GM12878 (cell line): Measurements from ENCODE around the gene MACROD2. TPM values are rescaled to one million over a fixed set of nuclear protein-coding genes. Genes with fewer than 3 reads are reported as not detected.
"Not testable (repeated sequence)": the region's sequence is repeated elsewhere in the genome, so short reads cannot be mapped to it uniquely, and the experiment has no call there.

Experiments used
- ATAC-seq: fragments of 200-7000 bp; cut with Tn5 transposase; 3 replicates; pipeline ENCODE4 v1.9.1; 2020; ENCODE audit warnings: mild to moderate bottlenecking, moderate library complexity
- BruUV-seq: library from RNA; stranded (reverse); fragments of 400-500 nt; replicated peaks from 2 replicates; lab custom pipeline; 2021; lab: Mats Ljungman, UMichigan
- CTCF ChIA-PET: fragments of 300-600 bp; sonication (Branson Sonifier 250); formaldehyde crosslinking; extraction: SDS; loops from one replicate; lab custom pipeline; 2021; ENCODE audit warnings: inconsistent platforms; lab: Yijun Ruan, JAX
- POLR2A ChIA-PET: fragments of 350-600 bp; formaldehyde crosslinking; extraction: SDS; loops from one replicate; lab custom pipeline; 2021; ENCODE audit warnings: inconsistent platforms; lab: Charles Lee
- RAD21 ChIA-PET: fragments of 300-600 bp; sonication (Branson Sonifier 250); formaldehyde crosslinking; loops from one replicate; lab custom pipeline; 2023; ENCODE audit warnings: antibody characterized with exemption; ENCODE audit not compliant: unreplicated experiment; lab: Charles Lee
- SMC1A ChIA-PET: fragments of 300-600 bp; sonication (Branson Sonifier 250); formaldehyde crosslinking; loops from one replicate; lab custom pipeline; 2023; ENCODE audit not compliant: unreplicated experiment, uncharacterized antibody; lab: Charles Lee
- DNase-seq: peaks from one replicate; pipeline ENCODE4 v3.0.0-alpha.2; 2011; ENCODE audit warnings: low read depth, low spot score
- FAIRE-seq: peaks from 3 replicates; lab custom pipeline; 2011; peaks lifted over from hg19 to GRCh38; lab: Jason Lieb, UNC
- H2AFZ ChIP-seq: 2 replicates; pipeline ENCODE4 v1.6.0; 2011; ENCODE audit warnings: low read depth, low read length, control low read depth; ENCODE audit not compliant: control insufficient read depth
- H3K27ac ChIP-seq: 2 replicates; pipeline ENCODE4 v1.5.1; 2011; ENCODE audit warnings: control low read depth; ENCODE audit not compliant: control insufficient read depth, insufficient read depth
- H3K27me3 ChIP-seq, 2 experiments: replicated peaks in 1 of 2; 2 replicates each; pipeline versions ENCODE4 v1.6.0 to v1.6.1; 2011; ENCODE audit warnings: low read length in 1 of 2; ENCODE audit not compliant: control insufficient read depth in 2 of 2, insufficient read depth in 2 of 2
- H3K36me3 ChIP-seq, 2 experiments: 2 replicates each; pipeline ENCODE4 v1.5.1; 2011; ENCODE audit warnings: low read length in 1 of 2; ENCODE audit not compliant: control insufficient read depth in 2 of 2, insufficient read depth in 2 of 2
- H3K4me1 ChIP-seq: 2 replicates; pipeline ENCODE4 v1.6.1; 2011; ENCODE audit warnings: mild to moderate bottlenecking, low read length, moderate library complexity, mixed read lengths; ENCODE audit not compliant: control insufficient read depth, insufficient read depth
- H3K4me2 ChIP-seq: 2 replicates; pipeline ENCODE4 v1.6.0; 2011; ENCODE audit warnings: control low read depth; ENCODE audit not compliant: control insufficient read depth, insufficient read depth
- H3K4me3 ChIP-seq: fragments of 200-600 bp; sonication (generic); 2 replicates; pipeline ENCODE4 v1.5.1; 2016
- H3K79me2 ChIP-seq: 2 replicates; pipeline ENCODE4 v1.6.0; 2011; ENCODE audit warnings: low read length; ENCODE audit not compliant: control insufficient read depth, insufficient read depth
- H3K9ac ChIP-seq: 2 replicates; pipeline ENCODE4 v1.8.0; 2011; ENCODE audit warnings: low read length, control low read depth, mixed read lengths; ENCODE audit not compliant: control insufficient read depth, insufficient read depth
- H3K9me3 ChIP-seq: replicated peaks from 3 replicates; pipeline ENCODE4 v1.5.1; 2011; ENCODE audit warnings: mild to moderate bottlenecking, low read length; ENCODE audit not compliant: control insufficient read depth, insufficient read depth
- H4K20me1 ChIP-seq: 2 replicates; pipeline ENCODE4 v1.6.0; 2011; ENCODE audit not compliant: control insufficient read depth, insufficient read depth
- CEBPZ ChIP-seq: fragments of 150-350 bp; IDR thresholded peaks from 2 replicates; pipeline ENCODE4 v1.6.1; 2016; ENCODE audit warnings: low read depth, low read length
- E2F4 ChIP-seq: IDR thresholded peaks from 2 replicates; pipeline ENCODE4 v1.6.1; 2012; ENCODE audit warnings: low read depth, low read length, improper control_type of control experiment
- EP300 ChIP-seq, 2 experiments: fragments of 150-350 bp in 1 of 2; IDR thresholded peaks; 2 replicates each; pipeline ENCODE4 v1.6.1; 2011 to 2012; ENCODE audit warnings: low read depth in 2 of 2, low read length in 2 of 2, borderline replicate concordance in 1 of 2, improper control_type of control experiment in 1 of 2, inconsistent platforms in 1 of 2; ENCODE audit not compliant: control insufficient read depth in 1 of 2
- KLF5 ChIP-seq: fragments of 450-650 bp; IDR thresholded peaks from 2 replicates; pipeline ENCODE4 v1.6.1; 2014; ENCODE audit warnings: mild to moderate bottlenecking; ENCODE audit not compliant: partially characterized antibody
- RAD21 ChIP-seq: IDR thresholded peaks from 2 replicates; pipeline ENCODE4 v1.6.1; 2011; ENCODE audit warnings: mild to moderate bottlenecking, low read depth, low read length, moderate library complexity; ENCODE audit not compliant: insufficient read depth
- ZNF384 ChIP-seq: IDR thresholded peaks from 2 replicates; pipeline ENCODE4 v1.6.1; 2012; ENCODE audit warnings: low read depth, mild to moderate bottlenecking, low read length, improper control_type of control experiment, borderline replicate concordance
- ZNF622 ChIP-seq: fragments of 450-650 bp; IDR thresholded peaks from 2 replicates; pipeline ENCODE4 v1.6.1; 2017; ENCODE audit warnings: mild to moderate bottlenecking, inconsistent platforms
- WGBS: methylation state at CpG from one replicate; pipeline ENCODE4 v1.1.6; 2016; ENCODE audit warnings: low lambda C conversion rate; ENCODE audit not compliant: insufficient replicate concordance, insufficient coverage; ENCODE audit errors: missing lambda C conversion rate; 5-methylcytosine and 5-hydroxymethylcytosine counted together
- in situ Hi-C: fragments of 300-500 bp; cut with MboI; formaldehyde crosslinking; loops from 9 replicates; pipeline ENCODE4 v1.14.3; 2018; ENCODE audit warnings: mixed read lengths
- intact Hi-C: fragments of 100-400 bp; cut with micrococcal nuclease; formaldehyde crosslinking; loops from one replicate; pipeline ENCODE4 v1.14.2; 2022; ENCODE audit not compliant: unreplicated experiment
- polyA plus RNA-seq, 11 experiments: library from polyadenylated mRNA; depleted of rRNA in 4 of 11; unstranded in 6 of 11; stranded (reverse) in 5 of 11; fragments of >200 nt; fragmentation: Nextera tagmentation in 4 of 11; fragmentation: Illumina TruSeq in 1 of 11; extraction: Ambion mirVana in 4 of 11; extraction: Trizol in 1 of 11; gene quantifications; 1 replicate in 1 of 11; 2 replicates in 10 of 11; pipeline versions ENCODE4 v1.2.1 to v1.2.3, GENCODE V29; 2011 to 2016; ENCODE audit warnings: inconsistent platforms in 2 of 11, missing spikeins in 2 of 11, low read depth in 1 of 11
- total RNA-seq, 4 experiments: library from RNA; depleted of rRNA in 3 of 4; stranded (reverse); fragments of >200 nt in 3 of 4; fragmentation: Illumina TruSeq in 1 of 4; extraction: Trizol in 1 of 4; gene quantifications; 2 replicates each; pipeline versions ENCODE4 v1.2.1 to v1.2.3, GENCODE V29; 2013 to 2021

Gene MACROD2
- total and polyA plus RNA-seq, 10 of the 15 experiments (the other 5 are each of a cell fraction or from before 2014, with no cell fraction given) = 1.1 to 21.5 (median 2.2) TPM

GRCh38 chr20:15377603-15378002, 1382.3 kb downstream of the MACROD2 start:
- intact Hi-C loops, CTCF ChIA-PET, DNase-seq, H3K27me3 ChIP-seq, H4K20me1 ChIP-seq, RAD21 ChIA-PET, H3K4me2 ChIP-seq, H3K9me3 ChIP-seq, POLR2A ChIA-PET, H3K79me2 ChIP-seq, BruUV-seq, in situ Hi-C loops, H3K9ac ChIP-seq, H3K36me3 ChIP-seq, FAIRE-seq, H3K27ac ChIP-seq, H3K4me1 ChIP-seq, ATAC-seq, H3K4me3 ChIP-seq, H2AFZ ChIP-seq, SMC1A ChIA-PET: not testable (repeated sequence)
- WGBS = 74% methylated on average over 5 of the region's 5 CpGs

DNA sequence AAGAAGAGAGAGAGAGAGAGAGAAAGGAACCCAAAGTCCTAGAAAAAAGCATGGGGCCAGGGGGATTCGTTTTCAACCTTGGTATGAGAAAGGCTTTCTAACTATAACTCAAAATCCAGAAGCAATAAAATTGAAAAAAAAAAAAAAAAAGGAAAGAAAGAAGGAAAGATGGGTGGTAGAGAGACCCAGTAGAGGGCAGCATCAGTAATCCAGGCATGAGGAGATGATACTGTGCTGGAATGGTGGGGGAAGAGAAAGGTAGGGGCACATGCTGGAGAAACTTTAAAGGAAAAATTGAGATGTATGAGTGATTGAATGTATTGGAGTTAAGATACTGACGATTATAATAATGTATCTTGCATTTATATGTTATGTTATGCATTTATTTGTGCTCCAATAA, 1382.8 kb downstream of the MACROD2 start:
- 41% methylated on average over 2 of the region's 2 CpGs for WGBS
- intact Hi-C loops = no loop called here
- Histone ChIP-seq H3K27me3 (no peaks in the 10 kb centered on the region), H3K4me2 (no peak overlapping the region), H3K9me3 (no peaks in the 10 kb centered on the region), H3K27ac (no peak overlapping the region), H3K4me1 (no peaks in the 10 kb centered on the region), H2AFZ (no peak overlapping the region), H3K79me2 (no peaks in the 10 kb centered on the region), H3K4me3 (no peak overlapping the region), H3K9ac (no peak overlapping the region), H4K20me1 (no peaks in the 10 kb centered on the region), H3K36me3 (no peaks in the 10 kb centered on the region)
- ATAC-seq (no peak), DNase-seq (no peak), FAIRE-seq (no peak)
- ChIA-PET POLR2A (no interaction called here), CTCF (no interaction called here), RAD21 (no interaction called here), SMC1A (interaction anchor here (0.9 kb wide), 1 partner anchor 9 kb away, joined by 3 read pairs; no protein-coding TSS in a partner anchor)
- no TSS peak for BruUV-seq
- in situ Hi-C loops = no loop called here
- TF ChIP-seq ZNF622 (no peak), EP300 (IDR thresholded peaks at IDR 0.05; ENCODE audit: borderline replicate concordance in 1 of 2, control insufficient read depth in 1 of 2, low read depth in 2 of 2, low read length in 2 of 2) (no peak), RAD21 (no peak), E2F4 (no peak), CEBPZ (no peak), KLF5 (no peak), ZNF384 (no peak)
